GM18909 (cell line): ENCODE results near the gene LRMDA.
A peak's percentile ranks its signal among the peaks of the same experiment; 100 is the strongest.

ENCODE experiments used
- ATAC-seq: cut with Tn5 transposase; IDR thresholded peaks from one replicate; pipeline ENCODE4 v1.9.1; 2021; ENCODE audit warnings: mild to moderate bottlenecking; ENCODE audit not compliant: unreplicated experiment, poor library complexity

The LRMDA gene

DNA sequence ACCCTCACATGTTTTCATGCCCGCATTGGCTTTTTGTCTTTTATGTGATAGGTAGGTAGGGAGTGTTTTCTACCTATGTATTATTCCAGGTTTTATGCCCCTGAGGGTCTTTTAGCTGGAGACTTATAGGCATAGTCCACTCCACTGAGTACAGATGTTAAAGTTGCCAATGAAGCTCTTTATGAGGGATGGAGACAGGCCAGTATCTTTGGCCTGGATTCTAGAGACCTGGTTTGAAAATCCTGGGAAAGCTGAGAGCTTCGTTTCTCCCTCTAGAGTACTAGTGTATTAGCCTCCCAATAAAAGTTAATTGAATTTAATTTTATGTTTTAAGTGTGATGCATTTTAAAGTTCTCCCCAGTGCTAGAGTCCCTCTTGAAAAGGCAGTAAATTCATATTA is 854.1 kb downstream of the LRMDA start:
- ATAC-seq, result no peak

DNA sequence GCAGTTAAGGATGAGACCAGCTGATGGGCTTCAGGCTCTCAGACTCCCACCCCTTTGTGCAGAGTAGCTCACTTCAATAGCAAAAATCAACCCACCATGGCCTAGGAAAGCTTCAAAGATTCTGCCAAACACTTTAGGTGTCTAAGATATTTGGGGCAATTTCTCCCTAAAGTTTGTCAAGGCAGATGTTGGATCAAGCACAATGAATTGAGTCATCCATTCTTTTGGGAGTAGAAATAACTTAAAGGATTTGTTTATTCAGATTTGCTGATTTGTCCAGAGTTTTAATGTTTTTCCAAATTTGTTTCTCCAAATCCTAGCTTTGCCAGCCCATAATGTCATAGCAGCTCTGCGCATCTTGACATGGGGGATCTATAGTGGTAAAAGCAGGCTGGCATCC is 855.1 kb downstream of the LRMDA start:
- no peak for ATAC-seq

DNA sequence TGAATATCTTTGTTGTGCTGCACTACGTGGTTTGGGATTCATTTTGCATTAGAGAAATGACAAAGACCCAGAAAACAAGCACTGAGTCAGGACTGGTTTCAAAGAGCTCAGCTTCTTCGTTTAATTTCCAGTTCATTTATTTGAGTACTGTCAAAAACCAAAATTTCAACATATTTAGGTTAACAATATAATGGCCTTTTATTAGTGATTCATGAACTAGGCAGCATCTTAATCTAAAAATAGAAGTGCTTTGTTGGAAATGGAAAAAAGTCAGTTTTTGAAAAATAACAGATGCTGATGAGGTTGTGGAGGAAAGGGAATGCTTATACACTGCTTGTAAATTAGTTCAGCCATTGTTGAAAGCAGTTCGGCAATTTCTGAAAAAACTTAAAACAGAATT is 856.4 kb downstream of the LRMDA start:
- ATAC-seq, result no peak

DNA sequence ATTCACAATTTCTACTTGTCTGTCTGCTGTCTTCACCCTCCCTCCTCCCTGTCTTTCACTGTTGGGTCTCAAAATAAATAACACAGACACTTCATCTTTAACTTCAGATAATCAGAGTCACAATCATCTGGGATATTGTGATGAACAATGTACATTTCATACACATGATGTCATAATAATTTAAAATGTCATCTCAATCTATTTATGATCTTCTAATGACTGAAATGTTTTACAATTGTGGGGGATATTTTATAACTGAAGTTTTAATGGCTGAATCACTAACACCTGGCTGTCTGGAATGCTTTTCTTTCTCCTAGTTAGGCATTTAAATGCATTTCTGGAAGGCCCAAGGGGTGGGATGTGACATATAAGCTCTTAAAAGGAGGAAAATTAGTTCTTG is 859.8 kb downstream of the LRMDA start:
- no peak for ATAC-seq

DNA sequence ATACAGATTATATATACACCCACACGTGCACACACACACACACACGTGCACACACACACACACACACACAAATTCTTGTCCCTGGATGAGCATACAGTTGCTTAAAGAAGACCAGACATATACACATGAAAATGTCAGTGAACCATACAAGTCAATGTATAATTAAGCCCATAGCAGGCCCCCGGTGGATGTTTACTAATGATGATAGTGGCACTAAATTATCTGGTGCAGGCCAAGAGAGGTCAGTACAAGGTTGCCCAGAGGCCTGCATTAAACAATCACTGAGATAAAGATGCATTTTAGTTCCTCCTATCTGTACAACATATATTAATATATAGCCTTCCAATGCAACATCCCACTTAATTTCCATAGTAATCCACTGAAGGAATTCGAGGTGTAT is 860.5 kb downstream of the LRMDA start:
- no peak for ATAC-seq

DNA sequence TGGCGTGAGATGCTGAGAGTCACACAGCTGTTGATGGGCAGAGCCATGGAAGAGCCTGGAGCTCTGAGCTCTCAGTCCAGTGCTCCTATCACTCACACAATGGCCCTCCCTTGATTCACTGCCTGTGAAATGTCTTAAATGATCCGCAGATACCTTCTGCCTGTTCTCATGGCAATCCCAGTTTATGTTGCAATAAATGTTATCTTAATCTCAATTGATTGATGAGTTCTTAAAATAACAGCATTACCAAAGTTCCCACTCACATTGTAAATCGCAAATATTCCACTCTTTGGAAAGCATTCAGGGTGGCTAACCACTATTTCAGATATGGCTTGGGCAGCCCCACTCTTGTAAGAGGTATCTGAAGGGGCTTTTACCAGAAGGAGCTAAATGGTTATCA is 865.5 kb downstream of the LRMDA start:
- no peak for ATAC-seq

DNA sequence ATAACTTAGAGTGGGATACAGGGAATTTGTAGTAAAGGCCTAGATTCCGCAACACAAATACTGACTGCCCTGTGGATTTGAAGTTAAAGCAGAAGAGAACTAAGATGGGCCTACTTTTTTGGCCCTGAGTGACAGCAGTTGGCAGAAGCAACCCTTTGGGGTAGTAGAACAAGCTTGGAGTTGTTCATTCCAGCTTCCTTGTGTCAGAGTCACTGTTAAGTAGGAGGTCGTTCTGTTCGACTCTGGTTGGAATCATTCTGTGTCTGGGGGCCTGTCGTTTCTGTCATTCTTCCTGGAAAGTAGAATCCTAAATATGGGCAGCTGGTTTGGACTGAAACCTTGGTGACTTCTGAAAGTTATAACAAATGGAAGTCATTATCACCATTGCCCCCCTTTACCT is 865.9 kb downstream of the LRMDA start:
- ATAC-seq, result no peak

DNA sequence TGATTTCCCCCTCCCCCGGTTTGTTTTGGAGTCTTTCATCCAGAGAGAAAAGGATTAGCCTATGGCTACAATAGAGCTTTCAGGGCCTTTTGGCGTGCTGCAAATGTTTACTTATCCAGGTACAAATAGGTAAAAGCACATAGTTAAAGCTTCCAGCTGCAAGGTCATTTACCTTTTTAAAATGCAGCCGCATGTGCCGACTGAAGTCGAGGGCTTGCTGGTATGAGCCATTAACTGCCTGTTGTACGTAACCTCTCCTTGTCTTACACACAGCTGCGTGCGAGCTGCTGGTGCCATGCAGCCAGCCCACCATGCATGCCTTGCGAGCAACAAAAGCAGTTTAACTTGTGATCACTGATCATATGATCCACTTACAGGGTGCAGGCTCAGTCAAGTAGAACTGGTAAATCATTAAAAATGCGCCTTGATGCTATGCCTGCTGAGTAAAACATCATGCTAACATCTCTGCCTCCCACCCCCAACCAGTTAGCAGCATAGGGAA is 866.4 kb downstream of the LRMDA start:
- no peak for ATAC-seq

DNA sequence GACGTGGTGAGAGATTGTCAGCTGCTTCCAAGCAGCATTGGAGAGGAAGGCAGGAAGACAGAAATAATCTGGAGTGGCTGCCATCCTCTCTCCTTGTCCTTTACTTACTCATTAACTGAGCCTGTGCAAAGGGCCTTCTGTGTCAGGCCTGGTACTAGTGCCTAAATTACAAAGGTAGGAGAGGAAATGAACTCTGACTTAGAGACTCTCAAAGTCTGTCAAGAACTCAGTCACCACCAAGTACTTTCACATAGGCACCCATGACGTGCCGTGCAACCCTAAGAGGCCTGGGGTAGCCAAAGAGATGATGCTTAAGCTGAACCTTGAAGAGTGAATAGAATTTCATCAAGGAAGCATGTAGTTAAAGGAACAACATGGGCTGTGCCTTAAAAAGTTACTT is 866.9 kb downstream of the LRMDA start:
- no peak for ATAC-seq

DNA sequence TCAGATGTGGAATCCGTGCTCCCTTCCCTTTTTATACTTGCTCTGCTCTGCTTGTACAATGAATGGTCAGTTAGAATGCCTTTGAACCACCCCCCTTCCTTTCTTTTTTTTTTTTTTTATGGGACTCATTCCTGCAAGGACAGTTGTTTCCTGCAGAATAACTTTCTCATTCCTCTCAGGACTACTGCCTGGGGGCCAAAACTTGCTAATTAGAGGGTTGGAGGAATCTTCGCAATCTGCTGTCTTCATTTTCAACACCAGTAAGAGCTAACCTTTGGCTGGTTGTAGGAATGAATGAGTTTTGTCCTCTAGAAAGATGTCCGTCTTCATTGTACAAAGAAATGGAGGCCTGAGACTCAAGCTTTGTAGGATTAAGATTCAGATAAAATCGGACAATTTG is 868.1 kb downstream of the LRMDA start:
- ATAC-seq, result no peak

DNA sequence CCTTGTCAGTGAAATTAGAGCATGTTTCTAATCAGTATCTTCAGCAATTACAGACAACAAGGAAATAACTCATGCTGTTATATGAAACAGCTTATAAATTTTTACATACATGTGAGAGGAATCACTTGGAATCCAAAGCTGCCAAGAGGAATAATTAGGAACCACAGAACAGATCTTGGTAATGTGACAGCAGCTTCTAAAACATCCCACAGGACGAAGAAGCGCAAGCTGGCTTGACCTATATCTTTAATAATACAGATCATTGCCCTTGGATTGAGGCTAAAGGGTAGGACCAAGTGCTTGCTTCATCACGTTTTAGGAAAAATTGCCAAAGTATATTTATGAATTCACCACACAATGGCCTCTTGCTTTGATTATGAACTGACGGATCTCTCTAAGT is 869.8 kb downstream of the LRMDA start:
- no peak for ATAC-seq

DNA sequence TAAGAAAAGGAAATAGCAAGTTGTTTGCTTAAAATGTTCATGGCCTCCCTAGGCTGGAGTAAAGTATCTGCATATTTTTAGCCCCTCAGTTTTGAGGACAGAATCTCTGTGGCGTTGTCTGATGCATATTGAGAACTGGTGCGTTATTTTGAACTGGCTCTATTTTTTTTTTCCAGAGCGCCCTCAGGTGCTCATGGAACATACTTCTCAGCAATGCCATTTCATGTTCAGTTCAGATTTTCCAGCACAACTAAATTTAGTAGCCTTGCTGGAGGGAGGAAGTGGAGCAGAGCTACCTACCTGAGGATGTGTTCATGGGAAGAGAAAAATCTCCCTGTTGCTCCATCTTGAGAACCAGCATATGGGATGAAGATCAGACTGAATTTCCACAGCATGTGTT is 870.5 kb downstream of the LRMDA start:
- ATAC-seq, result no peak

DNA sequence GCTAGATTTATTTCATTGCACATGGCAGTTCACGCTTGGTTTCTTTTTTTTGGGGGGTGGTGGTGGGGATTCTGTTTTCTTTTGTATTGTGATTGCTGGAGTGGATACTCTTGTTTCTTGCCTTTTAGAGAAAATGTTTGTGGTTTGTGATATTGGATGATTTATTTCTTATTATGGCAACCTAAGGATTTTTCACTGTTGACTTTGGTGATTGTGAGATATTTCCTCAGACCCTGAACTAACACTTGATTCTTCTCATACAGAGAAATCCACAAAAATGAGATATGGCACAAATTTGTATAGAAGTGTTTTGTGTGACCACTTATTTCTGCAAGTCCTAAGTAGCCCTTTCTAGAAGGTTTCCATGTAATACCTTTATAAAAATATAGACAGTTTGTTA is 871.1 kb downstream of the LRMDA start:
- ATAC-seq, result no peak

DNA sequence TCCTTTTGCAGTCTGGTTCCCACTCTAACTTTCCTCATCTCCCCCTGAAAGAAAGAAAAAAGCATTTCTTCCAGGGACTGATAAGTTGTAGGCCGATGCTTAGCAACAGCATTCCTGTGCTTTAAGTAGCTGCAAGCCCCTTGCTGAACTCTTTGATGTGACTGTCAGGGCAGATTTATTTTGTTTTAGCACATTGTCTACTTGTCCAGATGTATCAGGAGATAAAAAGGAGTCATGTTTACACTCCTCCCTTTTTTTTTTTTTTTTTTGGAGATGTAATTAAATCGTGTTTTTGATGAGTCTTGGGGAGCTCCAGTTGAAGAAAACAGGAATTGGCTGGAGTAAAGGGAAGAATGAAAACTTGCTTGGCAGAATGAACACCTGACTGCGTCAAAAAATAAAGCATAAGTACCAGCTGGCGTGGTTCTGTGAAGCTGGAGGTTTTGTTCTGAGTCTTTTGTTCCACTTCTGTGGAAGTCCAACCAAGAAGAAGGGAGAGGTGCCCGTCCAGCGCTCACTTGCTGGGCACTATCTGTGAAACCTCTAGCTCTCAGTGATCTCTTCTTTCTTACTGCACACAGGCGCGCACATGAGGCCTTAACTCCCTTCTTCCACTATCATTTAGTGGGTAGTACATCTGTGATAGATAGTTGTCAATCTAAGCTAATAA is 871.7 kb downstream of the LRMDA start:
- no peak for ATAC-seq

DNA sequence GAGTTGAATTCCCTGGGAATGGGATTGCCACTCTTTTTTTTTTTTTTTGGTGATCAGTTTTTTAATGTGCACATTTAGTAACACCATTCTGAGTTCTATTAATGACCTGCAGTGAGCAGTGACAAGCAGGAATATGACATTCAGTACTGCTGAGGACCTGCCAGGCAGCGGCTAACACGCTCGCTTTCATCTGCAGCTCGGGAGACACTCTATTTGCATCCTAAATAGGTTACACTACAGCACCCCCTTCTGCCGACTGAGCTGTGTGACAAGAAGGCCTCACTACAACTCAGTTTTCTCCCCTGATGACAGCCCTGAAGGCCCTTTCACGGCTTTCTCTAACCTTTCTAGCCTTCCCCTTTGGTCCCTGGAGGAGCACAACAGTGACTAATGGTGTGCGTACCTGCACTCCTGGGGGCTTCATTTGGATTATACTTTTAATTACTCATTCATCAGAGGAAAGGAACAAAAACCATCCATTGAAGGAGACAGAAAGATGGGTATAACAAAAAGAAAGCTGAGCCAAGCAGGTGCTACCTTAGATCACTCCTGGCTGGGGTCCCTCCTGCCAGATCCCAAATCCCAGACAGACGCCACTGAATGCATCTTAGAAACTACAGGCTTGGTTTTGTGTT is 872.4 kb downstream of the LRMDA start:
- ATAC-seq, result peak; percentile 68

DNA sequence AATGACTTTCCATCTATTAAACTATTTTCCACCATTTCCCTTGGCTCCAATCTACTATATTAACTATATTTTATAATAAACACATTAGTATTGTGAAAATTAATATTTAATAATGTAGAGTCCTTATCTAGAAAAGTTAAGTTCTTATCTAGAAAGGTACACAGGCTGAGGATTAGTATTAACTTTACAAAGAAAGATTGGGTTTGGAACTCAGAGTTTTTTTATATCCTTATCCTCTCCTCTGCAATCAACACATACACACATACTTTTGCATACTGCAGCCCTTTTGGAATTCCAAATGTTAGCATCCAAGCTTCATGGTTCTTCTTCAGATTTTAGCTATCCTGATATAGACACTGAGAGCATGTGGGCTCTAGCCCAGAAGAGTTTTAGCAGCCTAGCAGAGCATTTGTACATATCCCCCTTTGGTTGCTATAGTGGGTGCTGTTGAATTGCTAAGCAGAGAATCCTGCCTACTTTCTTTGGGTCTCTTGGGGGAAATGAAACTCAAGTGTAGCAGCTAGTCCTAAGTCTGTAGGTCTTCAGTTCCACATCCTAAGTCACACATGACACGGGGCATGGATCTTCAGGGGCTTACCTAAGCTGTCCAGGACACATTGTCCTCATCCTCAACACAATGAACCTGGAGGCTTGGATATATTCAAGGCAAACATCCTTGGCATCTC is 874.6 kb downstream of the LRMDA start:
- no peak for ATAC-seq

DNA sequence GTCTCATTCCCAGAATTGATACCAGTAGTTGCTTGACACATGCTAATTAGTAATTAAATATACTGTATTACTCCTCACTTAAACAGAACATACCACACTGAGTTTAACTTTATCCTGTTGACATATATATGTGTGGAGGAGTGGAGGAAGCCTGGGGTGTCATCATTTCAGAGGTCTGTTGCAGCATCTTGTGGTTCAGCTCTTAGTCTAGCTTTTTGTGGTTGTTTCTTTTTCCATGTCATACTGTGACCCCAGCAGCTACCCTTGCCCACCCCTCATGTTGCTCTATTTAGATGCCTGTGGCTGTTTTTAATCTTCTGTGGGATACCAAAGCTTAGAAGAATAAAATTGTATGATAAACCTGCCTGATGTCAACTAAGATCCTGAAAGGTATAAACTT is 875.4 kb downstream of the LRMDA start:
- ATAC-seq, result no peak

DNA sequence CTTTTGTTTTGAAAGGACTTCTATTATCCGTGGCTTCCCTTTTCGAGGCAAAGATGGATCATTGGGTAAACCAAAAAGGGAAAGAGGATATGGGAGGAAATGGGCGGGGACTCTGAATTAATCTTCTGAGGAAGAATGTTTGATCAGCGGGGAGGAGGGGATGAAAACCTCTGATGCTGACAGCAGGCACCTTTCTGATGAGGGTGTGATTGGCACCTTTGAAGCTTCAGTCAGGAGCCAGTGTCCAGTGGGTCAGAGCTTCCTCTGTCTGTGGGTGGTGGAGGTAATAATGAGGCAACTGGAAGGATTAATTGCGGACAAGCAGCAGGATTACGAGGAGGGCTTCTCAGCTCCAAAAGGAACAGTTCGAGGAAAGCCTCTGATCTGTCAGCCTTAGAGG is 877.6 kb downstream of the LRMDA start:
- no peak for ATAC-seq

DNA sequence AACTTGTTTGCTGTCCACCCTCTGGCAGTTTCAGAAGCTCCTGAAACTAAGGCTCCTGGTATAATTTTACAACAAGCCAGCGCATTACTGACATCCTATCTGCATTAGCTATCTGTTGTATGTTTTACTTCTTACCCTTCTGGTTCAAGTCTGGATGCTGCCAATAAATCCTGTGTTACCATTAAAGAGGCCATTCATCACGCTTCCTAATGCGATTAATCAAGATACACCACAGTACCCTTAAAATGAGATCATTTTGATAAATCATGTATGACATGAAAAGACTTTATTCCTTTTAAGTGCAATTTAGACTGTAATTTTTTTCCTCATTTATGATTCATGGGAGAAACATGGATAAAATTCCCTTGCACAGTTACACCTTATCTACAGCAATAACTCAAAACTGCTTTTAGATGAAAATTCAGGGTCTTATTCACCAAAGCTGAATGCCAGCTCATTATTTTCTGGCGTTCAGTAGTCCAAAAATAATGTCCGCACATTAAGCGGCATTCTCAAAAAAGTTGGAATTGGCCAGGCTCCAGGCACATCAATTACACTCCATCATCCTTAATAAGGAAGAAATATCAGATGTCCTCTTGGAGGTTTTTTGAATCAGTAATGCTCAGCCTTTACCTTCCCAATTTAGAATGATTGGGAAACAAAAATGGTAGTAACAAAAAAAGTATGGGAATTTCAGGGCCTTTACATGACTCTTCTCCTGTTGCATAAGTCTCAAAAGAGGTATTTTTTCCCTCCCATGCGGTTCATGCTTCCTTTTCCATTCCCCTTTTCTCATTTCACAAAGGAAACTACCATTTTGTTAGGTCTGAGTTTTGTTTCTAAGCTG is 878.5 kb downstream of the LRMDA start:
- no peak for ATAC-seq

DNA sequence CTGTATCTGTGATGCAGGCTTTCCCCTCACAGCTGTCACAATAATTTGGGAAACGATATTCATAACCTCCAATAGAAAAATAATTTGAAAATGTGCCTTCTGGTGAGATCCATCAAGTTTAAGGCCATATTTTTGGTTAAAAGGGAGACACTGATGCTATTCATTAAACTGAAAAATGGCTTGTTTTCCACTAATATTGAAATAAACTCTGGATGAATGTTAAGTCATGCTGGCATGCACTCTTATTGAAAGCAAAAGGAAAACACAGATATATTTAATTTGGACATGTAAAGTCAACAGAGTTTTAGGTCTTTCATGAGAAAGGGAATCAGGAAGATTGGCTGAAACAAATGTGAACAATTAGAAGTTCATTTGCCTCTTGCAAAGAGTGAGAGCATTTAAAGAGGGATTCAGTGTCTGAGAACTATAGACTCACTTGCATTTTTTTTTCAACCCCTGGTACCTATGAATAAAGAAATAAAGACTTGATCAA is 879.2 kb downstream of the LRMDA start:
- ATAC-seq, result no peak
